GM19452 (cell line): Measurements from ENCODE around the gene MINK1.
"Not testable (repeated sequence)": the region's sequence is repeated elsewhere in the genome, so short reads cannot be mapped to it uniquely, and the experiment has no call there.

Source experiments
- ATAC-seq: cut with Tn5 transposase; IDR thresholded peaks from one replicate; pipeline ENCODE4 v1.9.1; 2021; ENCODE audit not compliant: unreplicated experiment

Gene MINK1

GRCh38 chr17:4869058-4869998 is 36.2 kb downstream of the MINK1 start:
- not testable (repeated sequence) for ATAC-seq

GRCh38 chr17:4870855-4871254 is 37.7 kb downstream of the MINK1 start:
- ATAC-seq, result no peak

- no peak for ATAC-seq
These were observed 39.6 kb downstream of the MINK1 start for GRCh38 chr17:4872786-4873185.

- no peak for ATAC-seq
These were observed 43.9 kb downstream of the MINK1 start for GRCh38 chr17:4877089-4877488.

- ATAC-seq, result no peak
These were observed 46.5 kb downstream of the MINK1 start for GRCh38 chr17:4879601-4880000.

GRCh38 chr17:4880857-4881256 is 47.7 kb downstream of the MINK1 start:
- ATAC-seq, result no peak

- no peak for ATAC-seq
These were observed 48.8 kb downstream of the MINK1 start for GRCh38 chr17:4881761-4882555.

- no peak for ATAC-seq
These were observed 51.3 kb downstream of the MINK1 start for GRCh38 chr17:4884489-4884888.

GRCh38 chr17:4886830-4887229 is 53.7 kb downstream of the MINK1 start:
- ATAC-seq, result no peak

- ATAC-seq, result no peak
These were observed 54.4 kb downstream of the MINK1 start for GRCh38 chr17:4887581-4887980.

- no peak for ATAC-seq
These were observed 58.6 kb downstream of the MINK1 start for GRCh38 chr17:4891411-4892410.

GRCh38 chr17:4892499-4893221 is 59.5 kb downstream of the MINK1 start:
- no peak for ATAC-seq

GRCh38 chr17:4893272-4893671 is 60.1 kb downstream of the MINK1 start:
- no peak for ATAC-seq

GRCh38 chr17:4893721-4894560 is 60.8 kb downstream of the MINK1 start:
- no peak for ATAC-seq

- no peak for ATAC-seq
These were observed 62.0 kb downstream of the MINK1 start for GRCh38 chr17:4895121-4895520.

GRCh38 chr17:4895657-4896331 is 62.7 kb downstream of the MINK1 start:
- ATAC-seq, result no peak

GRCh38 chr17:4896332-4897197 is 63.4 kb downstream of the MINK1 start:
- no peak for ATAC-seq
